ENCODE data around the gene CAND1.

The CAND1 gene

GRCh38 chr12:67364228-67364627, 95.1 kb downstream of the CAND1 start:
- Histone ChIP-seq H2AFZ (ENCODE audit: low read depth, low read length, severe bottlenecking) (no peak overlapping the region), H3K9me3 (ENCODE audit: insufficient read depth, low read length) (no peaks in the 10 kb centered on the region; the same call in 1 of the 2 replicates), H3K4me2 (ENCODE audit: low read depth, low read length, poor library complexity, severe bottlenecking) (no peak overlapping the region), H3K9me2 (replicated peaks; ENCODE audit: insufficient read depth, low read length) (no peaks in the 10 kb centered on the region), H4K20me1 (ENCODE audit: low read depth, low read length) (no peaks in the 10 kb centered on the region), H3K27ac (ENCODE audit: low read depth, low read length) (no peak overlapping the region), H3K27me3 (ENCODE audit: low read length) (no peaks in the 10 kb centered on the region), H3K79me2 (ENCODE audit: insufficient read depth, low read length) (no peaks in the 10 kb centered on the region), H3K9ac (ENCODE audit: low read length) (no peak overlapping the region), H3F3A (ENCODE audit: insufficient read depth) (no peaks in the 10 kb centered on the region), H3K36me3 (ENCODE audit: low read length) (no peaks in the 10 kb centered on the region), H3K4me3 (ENCODE audit: insufficient read depth, low read length, poor library complexity, severe bottlenecking) (no peak overlapping the region)
- no peak for TF ChIP-seq CTCF (IDR thresholded peaks at IDR 0.05; ENCODE audit: insufficient read depth, low read length, poor library complexity, severe bottlenecking)
- TF ChIP-seq EZH2phosphoT487 (conservative IDR thresholded peaks at IDR 0.05; ENCODE audit: low read length): no peak

- no peak overlapping the region for H2AFZ ChIP-seq (ENCODE audit: low read depth, low read length, severe bottlenecking)
Observed at GRCh38 chr12:67365131-67365530, 96.0 kb downstream of the CAND1 start.

GRCh38 chr12:67367843-67368242, 98.7 kb downstream of the CAND1 start:
- no peaks in the 10 kb centered on the region for H3K9me3 ChIP-seq (ENCODE audit: insufficient read depth, low read length)
- TF ChIP-seq CTCF (IDR thresholded peaks at IDR 0.05; ENCODE audit: insufficient read depth, low read length, poor library complexity, severe bottlenecking) (no peak), EZH2phosphoT487 (conservative IDR thresholded peaks at IDR 0.05; ENCODE audit: low read length) (no peak)
- H3K79me2 ChIP-seq (ENCODE audit: insufficient read depth, low read length): no peaks in the 10 kb centered on the region

More at GRCh38 chr12:67365131-67365530, 96.0 kb downstream of the CAND1 start:
- TF ChIP-seq EZH2phosphoT487 (conservative IDR thresholded peaks at IDR 0.05; ENCODE audit: low read length) (no peak), CTCF (IDR thresholded peaks at IDR 0.05; ENCODE audit: insufficient read depth, low read length, poor library complexity, severe bottlenecking) (no peak)
- H3K4me3 ChIP-seq (ENCODE audit: insufficient read depth, low read length, poor library complexity, severe bottlenecking): no peak overlapping the region
- H3K4me2 ChIP-seq (ENCODE audit: low read depth, low read length, poor library complexity, severe bottlenecking): no peak overlapping the region
- H3K27ac ChIP-seq (ENCODE audit: low read depth, low read length): no peak overlapping the region
- H4K20me1 ChIP-seq (ENCODE audit: low read depth, low read length): no peaks in the 10 kb centered on the region
- no peaks in the 10 kb centered on the region for H3K9me2 ChIP-seq (replicated peaks; ENCODE audit: insufficient read depth, low read length)
- no peaks in the 10 kb centered on the region for H3K79me2 ChIP-seq (ENCODE audit: insufficient read depth, low read length)
- no peaks in the 10 kb centered on the region; the same call in 1 of the 2 replicates for H3K9me3 ChIP-seq (ENCODE audit: insufficient read depth, low read length)
- H3F3A ChIP-seq (ENCODE audit: insufficient read depth): no peaks in the 10 kb centered on the region
- H3K9ac ChIP-seq (ENCODE audit: low read length): no peak overlapping the region
- no peaks in the 10 kb centered on the region for H3K36me3 ChIP-seq (ENCODE audit: low read length)
- no peaks in the 10 kb centered on the region for H3K27me3 ChIP-seq (ENCODE audit: low read length)

More at GRCh38 chr12:67367843-67368242, 98.7 kb downstream of the CAND1 start:
- H2AFZ ChIP-seq (ENCODE audit: low read depth, low read length, severe bottlenecking): no peak overlapping the region
- H3K9me2 ChIP-seq (replicated peaks; ENCODE audit: insufficient read depth, low read length): no peaks in the 10 kb centered on the region
- H3K4me2 ChIP-seq (ENCODE audit: low read depth, low read length, poor library complexity, severe bottlenecking): no peak overlapping the region
- no peak overlapping the region for H3K4me3 ChIP-seq (ENCODE audit: insufficient read depth, low read length, poor library complexity, severe bottlenecking)
- H3K36me3 ChIP-seq (ENCODE audit: low read length): no peaks in the 10 kb centered on the region; the same call in 1 of the 2 replicates
- H3K27ac ChIP-seq (ENCODE audit: low read depth, low read length): no peak overlapping the region
- no peaks in the 10 kb centered on the region for H4K20me1 ChIP-seq (ENCODE audit: low read depth, low read length)
- no peaks in the 10 kb centered on the region for H3K27me3 ChIP-seq (ENCODE audit: low read length)
- H3K9ac ChIP-seq (ENCODE audit: low read length): no peak overlapping the region
- H3F3A ChIP-seq (ENCODE audit: insufficient read depth): no peaks in the 10 kb centered on the region
